Measurements from ENCODE around the gene FRAS1.

DNA sequence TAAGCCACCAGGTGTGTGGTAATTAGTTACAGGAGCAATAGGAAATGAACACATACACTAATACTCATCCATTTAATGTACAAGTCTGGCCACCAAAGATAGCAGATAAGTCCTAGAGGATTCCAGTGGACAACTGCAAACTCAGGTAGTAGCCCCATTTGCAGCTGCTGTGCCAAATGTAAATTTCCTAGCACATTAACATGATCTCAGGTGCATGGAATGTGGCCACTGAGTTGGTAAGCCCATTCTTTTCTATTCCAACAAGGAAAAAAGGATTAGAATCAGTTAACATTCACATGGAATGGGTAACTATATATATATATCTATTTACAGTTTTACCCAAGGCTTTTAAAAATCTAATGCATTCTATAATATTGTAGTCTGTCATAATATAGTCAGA lies 23.3 kb upstream of the FRAS1 start:
- TF ChIP-seq, protein P1, sequence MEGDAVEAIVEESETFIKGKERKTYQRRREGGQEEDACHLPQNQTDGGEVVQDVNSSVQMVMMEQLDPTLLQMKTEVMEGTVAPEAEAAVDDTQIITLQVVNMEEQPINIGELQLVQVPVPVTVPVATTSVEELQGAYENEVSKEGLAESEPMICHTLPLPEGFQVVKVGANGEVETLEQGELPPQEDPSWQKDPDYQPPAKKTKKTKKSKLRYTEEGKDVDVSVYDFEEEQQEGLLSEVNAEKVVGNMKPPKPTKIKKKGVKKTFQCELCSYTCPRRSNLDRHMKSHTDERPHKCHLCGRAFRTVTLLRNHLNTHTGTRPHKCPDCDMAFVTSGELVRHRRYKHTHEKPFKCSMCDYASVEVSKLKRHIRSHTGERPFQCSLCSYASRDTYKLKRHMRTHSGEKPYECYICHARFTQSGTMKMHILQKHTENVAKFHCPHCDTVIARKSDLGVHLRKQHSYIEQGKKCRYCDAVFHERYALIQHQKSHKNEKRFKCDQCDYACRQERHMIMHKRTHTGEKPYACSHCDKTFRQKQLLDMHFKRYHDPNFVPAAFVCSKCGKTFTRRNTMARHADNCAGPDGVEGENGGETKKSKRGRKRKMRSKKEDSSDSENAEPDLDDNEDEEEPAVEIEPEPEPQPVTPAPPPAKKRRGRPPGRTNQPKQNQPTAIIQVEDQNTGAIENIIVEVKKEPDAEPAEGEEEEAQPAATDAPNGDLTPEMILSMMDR (IDR thresholded peaks at IDR 0.05) = no peak
- no peak for TF ChIP-seq POLR2AphosphoS5 (IDR thresholded peaks at IDR 0.05; ENCODE audit: insufficient read depth in 1 of 2, low read depth in 1 of 2)

Data from vagina (tissue), 2 donors.